ENCODE data around the gene MYBPC3.

DNA sequence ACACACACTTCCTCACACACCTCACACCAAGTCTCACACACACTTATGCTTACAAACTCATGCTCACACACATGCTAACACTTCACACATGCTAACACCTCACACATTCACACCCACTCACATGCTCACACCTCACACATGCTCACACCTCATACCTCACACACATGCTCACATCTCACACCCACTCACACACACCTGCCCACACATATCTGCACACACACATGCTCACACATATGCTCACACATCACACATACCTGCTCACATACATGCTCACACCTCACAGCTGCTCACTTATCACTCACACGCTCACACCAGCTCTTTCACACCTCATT, 4.5 kb upstream of the MYBPC3 start:
- TF ChIP-seq CTCF (IDR thresholded peaks at IDR 0.05) (no peak), POLR2AphosphoS5 (IDR thresholded peaks at IDR 0.05; ENCODE audit: insufficient read depth in 1 of 2, low read depth in 1 of 2) (no peak), POLR2A (IDR thresholded peaks at IDR 0.05) (no peak)

Data from vagina (tissue), 2 donors.